IgD-negative memory B cell (primary cell): ENCODE measurements around the gene CARD16. TPM values are rescaled to one million over a fixed set of nuclear protein-coding genes. Genes with fewer than 3 reads are reported as not detected.
"Not testable (repeated sequence)": the region's sequence is repeated elsewhere in the genome, so short reads cannot be mapped to it uniquely, and the experiment has no call there.

Experiments used
- H3K27ac Mint-ChIP-seq, 3 donors: one replicate each; pipeline ENCODE4 v1.8.0; 2020 to 2022; ENCODE audit warnings: mild to moderate bottlenecking in 3 of 3, mixed read lengths in 3 of 3, moderate library complexity in 1 of 3
- H3K27me3 Mint-ChIP-seq: one replicate; pipeline ENCODE4 v1.8.0; 2021; ENCODE audit warnings: mixed read lengths
- H3K36me3 Mint-ChIP-seq: one replicate; pipeline ENCODE4 v1.8.0; 2020; ENCODE audit warnings: mild to moderate bottlenecking, mixed read lengths
- H3K4me1 Mint-ChIP-seq, 3 donors: one replicate each; pipeline ENCODE4 v1.8.0; 2020 to 2022; ENCODE audit warnings: mixed read lengths in 3 of 3, mild to moderate bottlenecking in 1 of 3
- H3K4me3 Mint-ChIP-seq, 4 donors: one replicate each; pipeline ENCODE4 v1.8.0; 2020 to 2022; ENCODE audit warnings: mild to moderate bottlenecking in 4 of 4, mixed read lengths in 4 of 4, moderate library complexity in 3 of 4
- H3K9me3 Mint-ChIP-seq, 3 donors: one replicate each; pipeline ENCODE4 v1.8.0; 2020 to 2021; ENCODE audit warnings: mixed read lengths in 3 of 3, mild to moderate bottlenecking in 1 of 3
- polyA plus RNA-seq: library from polyadenylated mRNA; unstranded; fragments of 300-500 nt; fragmentation: Illumina TruSeq; gene quantifications from one replicate; pipeline ENCODE4 v1.2.3, GENCODE V29; 2021

The CARD16 gene
- 173 TPM for polyA plus RNA-seq

DNA sequence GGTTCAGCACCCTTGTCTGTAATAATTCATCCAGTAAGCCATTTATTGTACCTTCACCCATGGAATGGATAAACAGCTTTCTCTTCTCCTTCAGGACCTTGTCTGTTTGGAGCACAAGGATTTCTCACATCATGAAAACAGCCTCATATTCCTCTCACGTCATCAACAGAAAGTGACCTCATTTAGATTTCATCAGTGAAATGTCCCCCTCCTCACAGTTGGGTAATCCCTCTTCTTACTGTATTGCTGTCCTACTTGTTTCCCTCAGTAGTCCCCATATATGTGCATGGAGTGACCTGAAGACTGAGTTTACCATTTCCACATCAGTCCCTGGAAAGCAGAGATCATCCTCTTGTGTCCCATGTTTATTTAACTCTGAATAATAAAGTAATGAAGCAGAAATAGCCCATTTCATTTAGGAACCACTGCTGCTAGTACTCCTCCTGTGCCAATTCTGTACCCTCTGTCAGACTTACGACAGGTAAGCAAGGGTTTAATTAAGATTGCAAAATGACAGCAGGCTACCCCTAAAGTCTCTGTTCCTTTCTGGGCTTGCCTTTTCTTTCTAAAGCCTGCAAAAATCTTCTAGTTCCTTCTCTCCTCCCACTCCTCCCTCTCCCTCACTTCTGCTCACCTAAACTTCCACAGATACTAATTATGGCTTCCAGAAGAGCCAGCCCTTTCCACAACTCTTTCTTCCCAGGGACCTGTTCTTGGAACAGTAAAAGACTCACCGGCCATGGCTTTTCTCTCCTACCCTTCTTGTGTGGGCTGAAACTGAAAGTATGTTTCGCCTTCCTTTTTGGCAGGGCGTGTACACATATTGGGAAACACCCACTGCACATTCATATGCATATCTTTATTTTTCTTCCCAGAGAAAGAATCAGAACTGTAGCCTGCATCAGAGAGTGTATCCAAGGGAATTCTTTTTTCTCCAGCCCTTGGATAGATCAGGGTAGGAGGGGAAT, at the start of gene CARD16:
CARD16 (minus strand) TSS at position 779 of the 968 bp plus-strand sequence; CDS start at position 741, 38 bp downstream.
- H3K4me1 Mint-ChIP-seq: peaks cover 22 to 42% (median 32%) of the 10 kb centered on the region in 3 donors
- not testable (repeated sequence) for H3K9me3 Mint-ChIP-seq, H3K27me3 Mint-ChIP-seq
- H3K27ac Mint-ChIP-seq: peak within 1 kb of the TSS; percentile 8 to 95 (median 93)
- H3K36me3 Mint-ChIP-seq: peaks cover 16% of the 10 kb centered on the region
- peak within 1 kb of the TSS; percentile 86 to 98 (median 95) for H3K4me3 Mint-ChIP-seq

DNA sequence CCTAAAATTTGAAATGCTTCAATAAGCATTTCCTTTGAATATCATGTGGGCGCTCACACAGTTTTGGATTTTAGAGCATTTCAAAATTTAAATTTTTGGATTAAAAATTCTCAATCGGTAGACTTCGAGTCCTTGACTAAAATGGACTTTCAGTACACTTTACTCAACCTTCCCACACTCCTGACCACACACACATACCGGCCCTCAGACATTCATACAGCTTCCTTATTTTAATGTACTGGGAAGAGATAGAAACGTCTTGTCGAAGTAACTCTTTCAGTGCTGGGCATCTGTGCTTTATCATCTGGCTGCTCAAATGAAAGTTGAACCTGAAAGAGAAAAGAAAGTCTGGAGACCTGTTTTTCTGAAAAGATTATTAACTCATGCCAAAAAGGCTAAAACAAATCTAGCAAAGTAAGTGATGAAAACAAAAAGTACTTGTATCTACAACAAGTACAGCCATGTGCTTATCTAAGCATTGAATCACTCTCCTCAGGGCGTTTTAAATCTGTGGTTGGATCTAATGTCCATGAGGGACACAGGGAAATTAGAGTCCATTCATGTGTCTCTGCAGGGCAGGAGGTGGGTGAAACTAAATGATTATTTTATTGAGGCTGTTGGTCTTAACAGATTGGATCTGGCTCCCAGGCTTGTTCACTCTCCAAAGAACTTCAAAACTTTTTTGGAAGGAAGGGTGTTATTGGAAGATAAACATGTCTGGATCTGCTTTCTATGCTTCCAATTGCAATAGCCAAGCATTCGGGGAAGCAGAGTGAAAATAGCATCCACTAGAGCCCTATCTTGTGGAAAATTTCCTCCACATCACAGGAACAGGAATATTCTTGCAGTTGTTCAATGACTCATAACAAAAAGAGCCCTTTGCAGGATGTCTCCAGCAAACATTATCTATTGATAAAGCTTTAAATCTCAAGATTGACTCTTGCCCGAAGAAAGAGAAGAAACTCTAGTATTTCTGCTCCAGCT, 47.4 kb upstream of the CARD16 start:
- Mint-ChIP-seq H3K27ac (no peak overlapping the region), H3K4me3 (no peak overlapping the region), H3K4me1 (peaks cover 0 to 1% (median 0%) of the 10 kb centered on the region in 3 donors), H3K9me3 (peaks cover 0 to 6% (median 0%) of the 10 kb centered on the region in 3 donors), H3K36me3 (peaks cover 2% of the 10 kb centered on the region), H3K27me3 (peaks cover 6% of the 10 kb centered on the region)

DNA sequence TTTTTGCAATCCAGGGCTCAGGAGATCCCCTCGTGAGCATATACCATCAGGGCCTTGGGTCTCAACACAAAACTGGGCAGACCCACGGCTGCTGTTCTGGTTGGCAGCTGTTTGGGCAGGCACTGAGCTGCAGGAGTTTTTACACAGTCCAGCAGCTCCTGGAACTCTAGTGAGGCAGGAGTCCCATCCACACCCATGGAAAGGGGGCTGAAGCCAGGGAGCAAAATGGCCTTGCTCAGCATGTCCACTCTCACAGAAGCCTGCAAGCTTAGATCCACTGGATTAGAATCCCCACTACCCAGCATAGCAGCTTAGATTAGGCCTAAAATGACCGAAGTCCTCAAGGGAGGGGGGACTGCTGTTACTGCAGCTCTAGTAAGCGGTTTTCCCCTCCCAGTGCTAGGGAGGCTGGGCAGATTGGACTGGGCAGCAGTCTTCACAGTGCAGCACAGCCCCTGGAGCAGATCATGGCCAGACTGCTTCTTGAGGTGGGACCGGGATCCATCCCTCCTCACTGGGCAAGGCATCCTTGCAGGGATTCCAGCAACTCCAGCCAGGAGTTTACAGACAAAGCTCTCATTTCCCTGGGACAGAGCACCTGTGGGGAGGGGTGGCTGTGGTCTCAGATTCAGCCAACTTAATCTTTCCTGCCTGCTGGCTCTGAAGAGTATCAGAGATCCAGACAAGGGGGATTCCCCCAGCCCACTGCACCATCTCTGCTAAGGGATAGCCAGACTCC, 36.4 kb upstream of the CARD16 start:
- Mint-ChIP-seq H3K27ac (no peak overlapping the region), H3K36me3 (peaks cover 4% of the 10 kb centered on the region), H3K4me3 (no peak overlapping the region), H3K4me1 (peaks cover 6 to 12% (median 6%) of the 10 kb centered on the region in 3 donors), H3K9me3 (peaks cover 0 to 1% (median 0%) of the 10 kb centered on the region in 3 donors), H3K27me3 (peaks cover 13% of the 10 kb centered on the region)

DNA sequence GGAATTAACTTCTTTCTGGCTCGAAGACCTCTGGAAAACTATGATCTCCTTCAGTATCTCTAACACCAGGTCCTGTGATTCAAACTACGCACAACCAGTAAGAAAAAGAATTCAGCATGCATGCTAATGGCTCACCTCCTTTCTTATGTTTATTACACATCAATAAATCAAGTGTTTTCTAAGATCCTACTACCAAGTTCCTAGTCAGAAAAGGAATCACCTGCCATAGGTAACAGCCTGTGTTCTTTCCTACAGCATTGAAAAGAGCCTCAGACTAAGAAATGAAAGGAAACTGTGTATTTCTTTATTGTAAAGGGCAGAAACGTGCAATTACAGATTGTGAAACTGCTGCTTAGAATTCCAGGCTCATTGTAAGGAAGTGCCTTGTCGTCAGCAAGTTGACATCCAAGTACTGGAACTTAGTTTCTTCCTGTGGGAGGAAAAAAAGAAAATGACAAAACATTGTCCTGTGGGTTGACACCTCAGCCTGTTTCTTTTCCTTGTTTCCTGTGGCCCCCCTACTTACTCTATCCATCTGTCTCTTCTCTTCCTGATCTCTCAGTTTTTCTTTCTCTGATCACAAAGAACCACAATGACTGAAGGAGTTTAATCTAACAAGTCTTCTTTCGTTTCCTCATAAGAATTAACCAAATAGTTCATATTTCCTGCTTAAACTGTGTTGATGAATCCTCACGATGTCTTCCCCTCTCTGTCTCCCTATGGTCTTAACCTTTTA, 35.2 kb upstream of the CARD16 start:
- peaks cover 13% of the 10 kb centered on the region for H3K27me3 Mint-ChIP-seq
- H3K36me3 Mint-ChIP-seq: not testable (repeated sequence)

DNA sequence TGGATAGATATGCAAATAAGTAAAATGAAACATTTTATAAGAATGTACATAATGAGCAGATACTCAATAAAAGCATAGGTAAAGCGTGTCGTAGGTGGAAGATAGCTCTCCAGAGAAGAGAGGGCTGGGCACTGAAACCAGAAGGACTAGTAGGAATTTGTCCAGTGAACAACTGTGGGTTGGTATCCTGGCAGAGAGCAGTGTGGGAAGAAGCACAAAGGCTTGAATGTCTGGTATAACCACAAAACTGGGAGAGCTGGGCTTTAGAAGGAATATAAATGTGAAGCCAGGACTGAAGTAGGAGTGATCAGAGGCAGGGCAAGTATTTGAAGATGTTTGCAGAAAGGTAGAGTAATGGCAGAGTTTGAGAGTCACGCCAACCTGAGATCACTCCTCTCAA, 33.1 kb upstream of the CARD16 start:
- peaks cover 12% of the 10 kb centered on the region for H3K27me3 Mint-ChIP-seq
- H3K4me3 Mint-ChIP-seq: no peak overlapping the region
- peaks cover 4% of the 10 kb centered on the region for H3K36me3 Mint-ChIP-seq
- peaks cover 6 to 12% (median 6%) of the 10 kb centered on the region in 3 donors for H3K4me1 Mint-ChIP-seq
- no peaks in the 10 kb centered on the region for H3K9me3 Mint-ChIP-seq
- no peak overlapping the region for H3K27ac Mint-ChIP-seq

More for the DNA sequence above, 35.2 kb upstream of the CARD16 start:
- not testable (repeated sequence) for H3K9me3 Mint-ChIP-seq, H3K27ac Mint-ChIP-seq
- H3K4me1 Mint-ChIP-seq: peaks cover 6 to 12% (median 6%) of the 10 kb centered on the region in 3 donors
- H3K4me3 Mint-ChIP-seq: peak overlapping the region in 1 of 4 donors; percentile 13

DNA sequence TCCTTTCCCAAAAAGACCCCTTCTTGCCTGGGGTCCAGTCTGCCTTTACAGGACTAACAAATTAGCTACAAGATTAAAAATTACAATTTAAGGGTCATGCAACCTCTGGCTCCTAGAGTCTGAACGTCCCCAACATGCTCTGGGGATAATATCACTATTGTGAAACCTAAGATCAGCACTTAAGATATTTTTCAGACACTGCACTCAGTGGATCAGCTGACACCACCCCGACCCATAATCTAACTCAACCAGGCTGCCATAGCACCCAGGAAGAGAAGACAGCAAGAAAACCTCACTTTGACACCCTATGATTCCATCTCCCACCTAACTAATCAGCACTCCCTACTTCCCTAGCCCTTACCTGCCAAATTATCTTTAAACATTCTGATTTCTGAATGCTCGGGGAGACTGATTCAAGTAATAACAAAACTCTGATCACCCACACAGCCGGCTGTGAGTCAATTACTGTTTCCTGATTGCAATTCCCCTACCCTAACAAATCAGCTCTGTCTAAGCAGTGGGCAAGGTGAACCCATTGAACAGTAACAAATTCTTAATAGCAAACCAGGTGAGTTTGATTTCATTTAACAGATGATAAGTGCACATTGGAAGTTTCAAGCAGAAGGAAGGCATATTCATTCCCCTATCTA, 32.1 kb upstream of the CARD16 start:
- H3K36me3 Mint-ChIP-seq, H3K9me3 Mint-ChIP-seq, H3K27me3 Mint-ChIP-seq, H3K27ac Mint-ChIP-seq, H3K4me3 Mint-ChIP-seq: not testable (repeated sequence)
- H3K4me1 Mint-ChIP-seq: peaks cover 6 to 12% (median 6%) of the 10 kb centered on the region in 3 donors

DNA sequence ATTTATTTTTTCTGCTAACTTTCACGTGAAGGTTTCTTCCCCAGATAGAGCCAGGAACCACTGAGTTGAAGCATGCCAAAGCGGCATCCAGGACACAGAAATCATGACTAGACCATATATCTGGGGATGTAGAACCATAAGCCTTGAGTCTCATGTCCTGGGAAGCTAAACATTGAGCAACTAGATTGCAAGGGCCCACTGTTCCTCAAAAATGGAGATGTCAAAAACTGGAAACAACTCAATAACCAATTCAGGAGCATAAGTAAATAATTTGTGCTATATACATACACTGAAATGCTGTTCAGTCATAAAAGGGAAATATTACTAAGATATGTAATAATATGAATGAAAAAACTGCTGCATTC, 29.0 kb upstream of the CARD16 start:
- peaks cover 6% of the 10 kb centered on the region for H3K36me3 Mint-ChIP-seq
- no peaks in the 10 kb centered on the region for H3K9me3 Mint-ChIP-seq
- H3K27ac Mint-ChIP-seq: no peak overlapping the region
- H3K4me1 Mint-ChIP-seq: peaks cover 4 to 7% (median 6%) of the 10 kb centered on the region in 3 donors
- H3K4me3 Mint-ChIP-seq: no peak overlapping the region
- H3K27me3 Mint-ChIP-seq: peaks cover 5% of the 10 kb centered on the region

DNA sequence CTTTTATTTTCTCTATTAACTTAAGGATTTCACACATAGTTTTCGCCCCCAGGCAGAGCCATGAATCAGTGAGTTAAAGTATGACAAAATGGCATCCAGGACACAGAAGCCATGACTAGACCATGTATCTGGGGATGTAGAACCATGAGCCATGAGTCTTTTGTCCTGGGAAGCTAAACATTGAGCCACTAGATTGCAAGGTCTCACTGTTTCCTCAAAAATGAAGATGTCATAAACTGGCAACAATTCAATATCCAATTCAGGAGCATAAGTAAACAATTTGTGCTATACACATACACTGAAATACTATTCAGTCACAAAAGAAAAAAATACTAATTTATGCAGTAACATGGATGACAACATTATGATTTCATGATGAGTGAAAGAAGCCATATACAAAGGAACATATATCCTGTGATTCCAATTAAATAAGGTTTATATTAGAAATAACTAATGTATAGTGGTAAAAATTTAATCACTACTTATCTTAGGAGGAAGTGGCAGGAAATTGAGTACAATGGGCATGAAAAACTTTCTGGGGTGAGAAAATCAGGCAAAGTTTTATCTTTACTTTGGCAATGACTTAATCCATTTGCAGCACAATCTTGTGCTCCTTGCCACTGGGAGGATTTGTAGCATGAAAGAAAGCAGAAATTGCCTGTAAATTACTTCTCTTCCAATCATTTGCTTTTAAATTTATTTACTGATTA, 28.5 kb upstream of the CARD16 start:
- Mint-ChIP-seq H3K27me3 (peaks cover 5% of the 10 kb centered on the region), H3K4me1 (peaks cover 4 to 7% (median 6%) of the 10 kb centered on the region in 3 donors), H3K36me3 (peaks cover 6% of the 10 kb centered on the region), H3K27ac (no peak overlapping the region), H3K9me3 (no peaks in the 10 kb centered on the region), H3K4me3 (no peak overlapping the region)

DNA sequence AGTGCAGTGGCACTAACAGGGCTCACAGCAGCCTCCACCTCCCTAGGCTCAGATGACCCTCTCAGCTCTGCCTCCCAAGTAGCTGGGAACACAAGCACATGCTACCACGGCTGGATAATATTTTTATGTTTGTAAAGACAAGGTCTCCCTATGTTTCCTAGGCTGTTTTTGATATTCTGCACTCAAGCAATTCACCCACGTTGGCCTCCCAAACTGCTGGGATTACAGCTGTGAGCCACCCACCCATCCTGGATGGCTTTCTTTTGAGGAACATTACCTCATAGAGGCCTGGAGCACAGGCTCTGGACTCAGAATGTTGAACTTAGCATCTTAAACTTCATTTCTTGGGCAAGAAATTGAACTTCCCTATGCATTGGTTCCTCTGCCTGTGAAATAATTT, 26.9 kb upstream of the CARD16 start:
- H3K27ac Mint-ChIP-seq, H3K36me3 Mint-ChIP-seq, H3K4me1 Mint-ChIP-seq, H3K27me3 Mint-ChIP-seq, H3K4me3 Mint-ChIP-seq, H3K9me3 Mint-ChIP-seq: not testable (repeated sequence)

DNA sequence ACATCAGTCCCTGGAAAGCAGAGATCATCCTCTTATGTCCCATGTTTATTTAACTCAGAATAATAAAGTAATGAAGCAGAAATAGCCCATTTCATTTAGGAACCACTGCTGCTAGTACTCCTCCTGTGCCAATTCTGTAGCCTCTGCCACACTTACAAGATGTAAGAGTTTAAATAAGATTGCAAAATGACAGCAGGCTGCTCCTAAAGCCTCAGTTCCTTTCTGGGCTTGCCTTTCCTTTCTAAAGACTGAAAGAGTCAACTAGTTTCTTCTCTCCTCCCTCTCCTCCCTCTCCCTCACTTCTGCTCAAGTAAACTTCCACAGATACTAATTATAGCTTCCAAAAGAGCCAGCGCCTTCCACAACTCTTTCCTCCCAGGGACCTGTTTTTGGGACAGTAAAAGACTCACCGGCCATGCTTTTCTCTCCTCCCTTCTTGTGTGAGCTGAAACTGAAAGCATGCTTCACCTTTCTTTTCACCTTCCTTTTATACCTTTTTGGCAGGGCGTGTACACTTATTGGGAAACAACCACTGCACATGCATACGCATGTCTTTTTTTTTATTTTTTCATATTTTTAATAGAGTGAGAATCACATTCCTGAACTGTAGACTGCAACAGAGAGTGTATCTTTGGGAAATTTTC, 26.1 kb upstream of the CARD16 start:
- Mint-ChIP-seq H3K4me3 (peak overlapping the region in 3 of 4 donors; percentile 56 to 89 (median 67)), H3K9me3 (no peaks in the 10 kb centered on the region), H3K4me1 (peaks cover 4 to 6% (median 4%) of the 10 kb centered on the region in 3 donors)

DNA sequence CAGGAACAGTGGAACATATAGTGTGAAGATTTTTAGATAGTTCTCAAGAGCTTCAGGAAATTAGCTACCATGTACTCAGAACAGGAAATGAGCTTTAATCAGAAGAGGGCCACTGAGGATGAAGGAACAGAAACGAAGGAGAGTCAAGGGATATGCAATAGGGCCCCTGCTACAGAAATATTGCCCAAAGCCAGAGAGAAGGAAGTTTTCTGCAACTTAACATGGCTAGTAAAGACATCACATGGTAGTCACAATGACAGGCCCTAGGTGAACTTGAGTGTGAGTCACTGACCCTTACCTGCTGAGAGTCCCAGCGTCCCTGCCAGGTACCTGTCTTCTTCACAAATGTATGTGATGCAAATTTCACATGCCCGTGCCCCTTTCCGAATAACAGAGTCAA, 25.2 kb upstream of the CARD16 start:
- peaks cover 4 to 6% (median 4%) of the 10 kb centered on the region in 3 donors for H3K4me1 Mint-ChIP-seq
- H3K4me3 Mint-ChIP-seq: peak overlapping the region in 1 of 4 donors; percentile 6
- peaks cover 3% of the 10 kb centered on the region for H3K36me3 Mint-ChIP-seq
- no peak overlapping the region for H3K27ac Mint-ChIP-seq
- no peaks in the 10 kb centered on the region for H3K27me3 Mint-ChIP-seq
- H3K9me3 Mint-ChIP-seq: no peaks in the 10 kb centered on the region

More for the DNA sequence above, 26.1 kb upstream of the CARD16 start:
- Mint-ChIP-seq H3K36me3 (peaks cover 3% of the 10 kb centered on the region), H3K27me3 (no peaks in the 10 kb centered on the region), H3K27ac (no peak overlapping the region)

DNA sequence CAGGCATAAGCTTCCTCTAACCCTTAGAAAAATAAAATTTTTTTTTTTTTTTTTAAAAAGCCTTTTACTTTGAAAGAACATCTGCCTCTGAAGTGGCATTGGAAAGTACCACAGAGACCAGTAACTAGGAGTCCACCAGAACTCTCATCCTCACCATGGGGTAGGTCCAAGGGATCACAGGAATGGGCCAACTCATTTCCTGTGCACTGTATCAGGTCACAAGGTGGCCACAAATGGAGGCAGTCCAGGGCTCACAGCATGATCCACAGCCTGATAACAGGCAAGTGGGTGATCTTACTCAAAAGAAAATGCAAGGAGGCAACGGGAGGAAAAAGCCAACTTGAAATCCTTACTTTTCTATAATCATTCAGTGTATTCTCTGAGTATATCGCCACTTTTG, 24.6 kb upstream of the CARD16 start:
- H3K36me3 Mint-ChIP-seq, H3K4me3 Mint-ChIP-seq, H3K27ac Mint-ChIP-seq, H3K4me1 Mint-ChIP-seq, H3K27me3 Mint-ChIP-seq, H3K9me3 Mint-ChIP-seq: not testable (repeated sequence)
